ENCODE measurements around the gene DLEC1. TPM values are rescaled to one million over a fixed set of nuclear protein-coding genes. Genes with fewer than 3 reads are reported as not detected.
"Not testable (repeated sequence)": the region's sequence is repeated elsewhere in the genome, so short reads cannot be mapped to it uniquely, and the experiment has no call there.

Gene DLEC1
- total and polyA plus RNA-seq, 2 donors from 2014 or later: 0.52 to 3.3 TPM

DNA sequence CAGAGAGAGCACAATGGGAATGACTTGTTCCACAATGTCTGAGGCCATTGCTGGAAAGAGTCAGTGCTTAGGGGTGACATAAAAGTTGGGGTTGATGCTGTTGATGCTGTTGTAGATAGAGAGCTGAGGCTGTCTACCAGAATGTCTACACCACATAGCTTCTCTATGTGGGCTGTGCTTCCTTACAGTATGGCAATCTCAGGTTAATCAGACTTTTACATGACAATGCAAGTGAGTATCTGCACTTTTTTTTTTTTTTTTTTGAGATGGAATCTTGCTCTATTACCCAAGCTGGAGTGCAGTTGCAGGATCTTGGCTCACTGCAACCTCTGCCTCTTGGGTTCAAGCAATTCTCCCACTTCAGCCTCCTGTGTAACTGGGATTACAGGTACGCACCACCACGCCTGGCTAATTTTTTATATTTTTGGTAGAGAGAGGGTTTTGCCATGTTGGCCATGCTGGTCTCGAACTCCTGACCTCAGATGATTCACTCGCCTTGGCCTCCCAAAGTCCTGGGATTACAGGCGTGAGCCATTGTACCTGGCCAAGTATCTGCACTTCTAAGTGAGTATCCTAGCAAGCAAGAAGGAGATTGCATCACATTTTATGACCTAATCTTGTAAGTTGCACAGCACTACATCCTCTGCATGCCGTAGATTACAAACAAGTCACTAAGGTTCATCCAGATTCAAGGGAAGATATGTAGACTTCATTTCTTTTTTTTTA, 28.7 kb downstream of the DLEC1 start:
- TF ChIP-seq CTCF (IDR thresholded peaks at IDR 0.05; ENCODE audit: borderline replicate concordance, extremely low read depth, insufficient read depth): no peak
- FAIRE-seq (no peak), DNase-seq (no peak)
- Histone ChIP-seq H3K36me3 (ENCODE audit: control insufficient read depth in 2 of 3, insufficient read depth in 3 of 3, low read length in 3 of 3) (no peaks in the 10 kb centered on the region), H3K27ac (ENCODE audit: low read depth in 2 of 2, low read length in 2 of 2) (no peak overlapping the region), H3K4me3 (ENCODE audit: low read length in 3 of 3) (no peak overlapping the region), H3K27me3 (ENCODE audit: control insufficient read depth, insufficient read depth, low read length) (no peaks in the 10 kb centered on the region), H3K4me1 (ENCODE audit: control insufficient read depth in 2 of 3, insufficient read depth in 2 of 3, low read depth in 1 of 3, low read length in 3 of 3) (no peaks in the 10 kb centered on the region), H3K9me3 (ENCODE audit: control insufficient read depth in 2 of 3, insufficient read depth in 1 of 3, low read length in 3 of 3) (no peaks in the 10 kb centered on the region), H3K9ac (ENCODE audit: low read length in 3 of 3) (no peak overlapping the region)
- intact Hi-C loops (cut with DNase I): no loop called here

GRCh38 chr3:38070013-38070412, 31.0 kb downstream of the DLEC1 start:
- no peak overlapping the region for H3K27ac ChIP-seq (ENCODE audit: low read depth in 2 of 2, low read length in 2 of 2)
- no peaks in the 10 kb centered on the region for H3K4me1 ChIP-seq (ENCODE audit: control insufficient read depth in 2 of 3, insufficient read depth in 2 of 3, low read depth in 1 of 3, low read length in 3 of 3)
- intact Hi-C loops (cut with DNase I): no loop called here
- no peak for FAIRE-seq
- H3K4me3 ChIP-seq (ENCODE audit: low read length in 3 of 3): no peak overlapping the region
- no peak for TF ChIP-seq CTCF (IDR thresholded peaks at IDR 0.05; ENCODE audit: borderline replicate concordance, extremely low read depth, insufficient read depth)
- no peak overlapping the region for H3K9ac ChIP-seq (ENCODE audit: low read length in 3 of 3)
- no peaks in the 10 kb centered on the region for H3K36me3 ChIP-seq (ENCODE audit: control insufficient read depth in 2 of 3, insufficient read depth in 3 of 3, low read length in 3 of 3)
- no peaks in the 10 kb centered on the region for H3K27me3 ChIP-seq (ENCODE audit: control insufficient read depth, insufficient read depth, low read length)
- H3K9me3 ChIP-seq (ENCODE audit: control insufficient read depth in 2 of 3, insufficient read depth in 1 of 3, low read length in 3 of 3): no peaks in the 10 kb centered on the region
- no peak for DNase-seq

DNA sequence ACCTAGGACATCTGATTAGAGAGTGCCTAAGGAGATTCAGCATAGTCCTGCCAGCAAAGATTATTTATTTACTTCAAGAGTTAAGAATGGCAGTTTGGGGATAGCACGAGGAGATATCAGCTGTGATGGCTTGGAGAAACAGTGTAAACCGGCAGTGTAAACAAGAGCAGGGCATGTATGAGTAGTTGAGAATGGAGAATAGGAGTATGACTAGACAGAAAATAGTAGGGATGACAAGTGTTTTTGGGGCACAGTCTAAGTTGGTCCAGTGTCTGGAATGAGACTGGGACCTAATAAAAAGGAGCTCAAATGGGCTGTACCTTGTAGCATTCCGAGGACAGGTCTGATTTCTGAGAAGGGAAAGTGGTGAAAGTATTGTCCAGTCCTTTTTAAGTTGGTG, 38.1 kb downstream of the DLEC1 start:
- H3K36me3 ChIP-seq (ENCODE audit: control insufficient read depth in 2 of 3, insufficient read depth in 3 of 3, low read length in 3 of 3); DNase-seq; intact Hi-C loops (cut with DNase I); H3K9me3 ChIP-seq (ENCODE audit: control insufficient read depth in 2 of 3, insufficient read depth in 1 of 3, low read length in 3 of 3); FAIRE-seq; H3K27ac ChIP-seq (ENCODE audit: low read depth in 2 of 2, low read length in 2 of 2); H3K9ac ChIP-seq (ENCODE audit: low read length in 3 of 3); H3K4me3 ChIP-seq (ENCODE audit: low read length in 3 of 3); H3K27me3 ChIP-seq (ENCODE audit: control insufficient read depth, insufficient read depth, low read length); H3K4me1 ChIP-seq (ENCODE audit: control insufficient read depth in 2 of 3, insufficient read depth in 2 of 3, low read depth in 1 of 3, low read length in 3 of 3): not testable (repeated sequence)

DNA sequence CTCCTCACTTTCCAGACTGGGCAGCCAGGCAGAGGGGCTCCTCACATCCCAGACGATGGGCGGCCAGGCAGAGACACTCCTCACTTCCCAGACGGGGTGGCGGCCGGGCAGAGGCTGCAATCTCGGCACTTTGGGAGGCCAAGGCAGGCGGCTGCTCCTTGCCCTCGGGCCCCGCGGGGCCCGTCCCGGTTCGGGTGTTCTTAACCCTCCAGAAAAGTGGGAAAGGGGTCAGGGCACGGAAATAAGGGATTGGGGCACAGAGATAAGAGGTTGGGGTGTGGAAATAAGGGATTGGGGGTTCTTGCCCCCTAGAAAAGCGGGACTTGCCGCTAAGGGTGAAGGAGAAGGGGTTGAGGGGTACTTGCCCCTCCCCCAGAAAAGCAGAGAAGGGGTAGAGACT, 43.3 kb downstream of the DLEC1 start:
- H3K27me3 ChIP-seq (ENCODE audit: control insufficient read depth, insufficient read depth, low read length); H3K9ac ChIP-seq (ENCODE audit: low read length in 3 of 3); H3K9me3 ChIP-seq (ENCODE audit: control insufficient read depth in 2 of 3, insufficient read depth in 1 of 3, low read length in 3 of 3); FAIRE-seq; DNase-seq; intact Hi-C loops (cut with DNase I); H3K4me1 ChIP-seq (ENCODE audit: control insufficient read depth in 2 of 3, insufficient read depth in 2 of 3, low read depth in 1 of 3, low read length in 3 of 3); H3K27ac ChIP-seq (ENCODE audit: low read depth in 2 of 2, low read length in 2 of 2); H3K36me3 ChIP-seq (ENCODE audit: control insufficient read depth in 2 of 3, insufficient read depth in 3 of 3, low read length in 3 of 3); H3K4me3 ChIP-seq (ENCODE audit: low read length in 3 of 3): not testable (repeated sequence)

DNA sequence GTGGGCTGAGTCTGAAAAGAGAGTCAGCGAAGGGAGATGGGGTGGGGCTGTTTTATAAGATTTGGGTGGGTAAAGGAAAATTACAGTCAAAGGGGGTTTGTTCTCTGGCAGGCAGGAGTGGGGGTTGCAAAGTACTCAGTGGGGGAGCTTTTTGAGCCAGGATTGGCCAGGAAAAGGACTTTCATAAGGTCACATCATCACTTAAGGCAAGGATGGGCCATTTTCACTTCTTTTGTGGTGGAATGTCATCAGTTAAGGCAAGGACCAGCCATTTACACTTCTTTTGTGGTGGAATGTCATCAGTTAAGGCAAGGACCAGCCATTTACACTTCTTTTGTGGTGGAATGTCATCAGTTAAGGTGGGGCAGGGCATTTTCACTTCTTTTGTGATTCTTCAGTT, 44.2 kb downstream of the DLEC1 start:
- DNase-seq; H3K27ac ChIP-seq (ENCODE audit: low read depth in 2 of 2, low read length in 2 of 2); intact Hi-C loops (cut with DNase I): not testable (repeated sequence)

More for the DNA sequence above, 44.2 kb downstream of the DLEC1 start:
- not testable (repeated sequence) for H3K36me3 ChIP-seq (ENCODE audit: control insufficient read depth in 2 of 3, insufficient read depth in 3 of 3, low read length in 3 of 3); FAIRE-seq; H3K9ac ChIP-seq (ENCODE audit: low read length in 3 of 3); H3K9me3 ChIP-seq (ENCODE audit: control insufficient read depth in 2 of 3, insufficient read depth in 1 of 3, low read length in 3 of 3); H3K4me3 ChIP-seq (ENCODE audit: low read length in 3 of 3); H3K27me3 ChIP-seq (ENCODE audit: control insufficient read depth, insufficient read depth, low read length); H3K4me1 ChIP-seq (ENCODE audit: control insufficient read depth in 2 of 3, insufficient read depth in 2 of 3, low read depth in 1 of 3, low read length in 3 of 3)

All from kidney (tissue), 14 donors.